ENCODE measurements around the gene NMD3.

The NMD3 gene

GRCh38 chr3:161213644-161214043 lies 7.5 kb upstream of the NMD3 start:
- no peak overlapping the region for H3K27ac ChIP-seq
- TF ChIP-seq CTCF (IDR thresholded peaks at IDR 0.05) (no peak), ZFX (IDR thresholded peaks at IDR 0.05; ENCODE audit: borderline replicate concordance) (no peak)

GRCh38 chr3:161215185-161215584 lies 5.9 kb upstream of the NMD3 start:
- TF ChIP-seq CTCF (IDR thresholded peaks at IDR 0.05) (no peak), ZFX (IDR thresholded peaks at IDR 0.05; ENCODE audit: borderline replicate concordance) (no peak)
- H3K27ac ChIP-seq: no peak overlapping the region

GRCh38 chr3:161217496-161217895 lies 3.6 kb upstream of the NMD3 start:
- no peak for TF ChIP-seq CTCF (IDR thresholded peaks at IDR 0.05)
- TF ChIP-seq ZFX (IDR thresholded peaks at IDR 0.05; ENCODE audit: borderline replicate concordance): no peak

GRCh38 chr3:161219495-161219894 lies 1.6 kb upstream of the NMD3 start:
- TF ChIP-seq CTCF (IDR thresholded peaks at IDR 0.05) (no peak), ZFX (IDR thresholded peaks at IDR 0.05; ENCODE audit: borderline replicate concordance) (no peak)
- H3K27ac ChIP-seq: no peak overlapping the region

More at GRCh38 chr3:161217496-161217895, 3.6 kb upstream of the NMD3 start:
- no peak overlapping the region for H3K27ac ChIP-seq

- peak overlapping the region; percentile 69 for H3K27ac ChIP-seq
These were observed 892 bp downstream of the NMD3 start for GRCh38 chr3:161221806-161222600.

GRCh38 chr3:161222662-161223061 lies 1.6 kb downstream of the NMD3 start:
- TF ChIP-seq CTCF (IDR thresholded peaks at IDR 0.05) (no peak), ZFX (IDR thresholded peaks at IDR 0.05; ENCODE audit: borderline replicate concordance) (no peak)
- H3K27ac ChIP-seq: no peak overlapping the region

More at GRCh38 chr3:161221806-161222600, 892 bp downstream of the NMD3 start:
- TF ChIP-seq CTCF (IDR thresholded peaks at IDR 0.05) (no peak), ZFX (IDR thresholded peaks at IDR 0.05; ENCODE audit: borderline replicate concordance) (no peak)

- H3K27ac ChIP-seq: no peak overlapping the region
- TF ChIP-seq ZFX (IDR thresholded peaks at IDR 0.05; ENCODE audit: borderline replicate concordance) (no peak), CTCF (IDR thresholded peaks at IDR 0.05) (no peak)
These were observed 3.7 kb downstream of the NMD3 start for GRCh38 chr3:161224786-161225185.

Measured in 22Rv1 (cell line).